Stimulated activated CD4-positive, alpha-beta T cell treated with anti-CD3 and anti-CD28 coated beads, TNF-alpha, amount 100 ng/mL, for 48 hours (primary cell): ENCODE measurements around the gene SETSIP.
"Not testable (repeated sequence)": the region's sequence is repeated elsewhere in the genome, so short reads cannot be mapped to it uniquely, and the experiment has no call there.

ENCODE experiments used
- DNase-seq, 3 donors: peaks; one replicate each; pipeline ENCODE4 v3.0.0-alpha.2; 2020; ENCODE audit warnings: low read depth in 3 of 3

Gene SETSIP, protein sequence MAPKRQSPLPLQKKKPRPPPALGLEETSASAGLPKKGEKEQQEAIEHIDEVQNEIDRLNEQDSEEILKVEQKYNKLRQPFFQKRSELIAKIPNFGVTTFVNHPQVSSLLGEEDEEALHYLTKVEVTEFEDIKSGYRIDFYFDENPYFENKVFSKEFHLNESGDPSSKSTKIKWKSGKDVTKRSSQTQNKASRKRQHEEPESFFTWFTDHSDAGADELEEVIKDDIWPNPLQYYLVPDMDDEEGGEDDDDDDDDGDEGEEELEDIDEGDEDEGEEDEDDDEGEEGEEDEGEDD

DNA sequence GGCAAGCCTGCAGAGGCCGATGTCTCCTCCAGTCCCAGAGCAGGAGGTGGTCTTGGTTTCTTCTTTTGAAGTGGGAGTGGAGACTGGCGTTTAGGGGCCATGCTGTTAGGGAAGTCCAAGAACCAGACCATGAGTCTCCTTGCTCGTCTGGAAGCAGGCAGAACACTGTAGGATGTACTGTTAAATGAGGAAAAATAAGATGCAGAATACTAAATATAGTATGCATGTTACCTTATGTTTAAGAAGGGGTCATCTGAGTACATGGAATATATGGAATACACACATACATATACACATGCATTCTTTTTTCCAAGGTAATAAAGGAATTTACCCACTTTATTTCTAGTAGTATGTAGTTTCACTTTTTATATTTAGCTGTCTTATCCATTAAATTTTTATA lies at the start of gene SETSIP:
Gene SETSIP, minus strand, starts transcription at position 101 of the 400 bp plus-strand sequence. Its CDS starts 0 bp downstream, at position 101.
- no peak for DNase-seq

DNA sequence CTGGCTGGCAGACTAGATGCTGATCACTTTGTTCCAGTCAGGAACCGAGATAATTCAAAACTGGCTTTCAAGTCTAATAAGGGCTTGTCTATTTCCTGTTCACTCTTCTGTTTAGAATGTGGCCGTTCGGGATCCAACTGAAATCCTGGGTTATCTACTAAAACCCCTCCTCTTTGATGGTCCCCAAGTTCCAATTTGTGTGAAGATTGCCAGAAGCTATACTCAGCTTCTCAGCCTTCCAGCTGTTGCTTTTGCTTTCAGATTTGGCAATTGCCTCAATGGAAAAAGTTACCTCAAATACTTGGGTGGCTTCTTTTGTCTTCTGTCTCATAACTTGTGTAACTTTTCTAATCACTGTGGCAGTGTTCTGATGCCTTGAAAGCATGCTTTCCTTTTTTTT lies 48.7 kb upstream of the SETSIP start:
- DNase-seq, result peak in 1 of 3 donors; percentile 10

DNA sequence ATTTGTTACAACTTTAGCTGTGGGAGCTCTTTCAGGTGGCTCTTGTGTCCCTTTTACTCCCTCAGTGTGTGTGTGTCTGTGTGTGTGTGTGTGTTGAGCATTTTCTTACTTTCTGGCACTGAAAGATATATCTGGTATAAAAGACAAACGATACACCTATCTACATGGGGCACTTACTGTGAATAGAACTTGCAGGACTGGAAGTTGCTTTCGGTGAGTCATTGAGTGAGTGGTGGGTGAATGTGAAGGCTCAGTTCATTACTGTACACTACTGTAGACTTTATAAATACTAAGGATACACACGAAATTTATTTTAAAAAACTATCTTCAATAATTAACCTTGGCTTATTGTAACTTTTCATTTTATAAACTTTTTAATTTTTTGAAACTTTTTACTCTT lies 43.6 kb upstream of the SETSIP start:
- no peak for DNase-seq

DNA sequence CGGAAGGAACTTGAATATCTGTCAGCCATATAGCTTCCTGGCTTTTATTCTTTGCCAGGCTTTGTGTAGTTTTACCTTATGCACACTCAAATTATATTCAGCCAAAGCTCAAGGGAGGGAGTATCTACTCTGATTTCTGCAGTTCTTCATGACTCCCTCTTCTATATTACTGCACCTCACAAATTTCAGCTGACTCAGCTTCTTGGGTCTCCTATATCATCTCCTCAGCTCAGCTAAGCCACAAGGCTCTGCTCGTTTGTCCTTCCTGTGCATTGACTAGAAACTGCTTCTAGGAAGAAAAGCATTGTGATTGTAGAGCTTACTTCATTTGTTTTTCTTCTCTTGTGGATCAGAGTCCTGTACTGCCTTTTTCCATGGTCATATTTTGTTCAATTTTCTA lies 42.3 kb upstream of the SETSIP start:
- no peak for DNase-seq

DNA sequence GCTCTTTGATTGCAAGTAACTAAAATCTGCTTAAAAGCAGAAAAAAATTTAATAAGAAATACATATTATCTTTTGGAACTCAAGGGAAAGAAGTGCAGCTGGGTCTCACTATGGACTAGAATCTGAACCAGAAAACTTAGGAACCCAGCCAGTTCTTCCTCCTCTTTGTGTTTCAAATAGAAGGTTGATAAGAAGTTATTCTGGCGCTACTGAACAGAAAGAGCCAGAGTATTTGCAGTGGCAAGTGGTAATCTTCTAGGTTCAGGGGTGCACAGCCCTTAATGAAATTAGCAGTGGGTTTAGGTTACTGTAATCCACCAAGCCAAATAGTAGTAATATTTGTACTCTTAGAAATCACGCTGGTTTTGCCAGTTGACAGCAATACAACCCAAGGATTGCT lies 33.4 kb upstream of the SETSIP start:
- no peak for DNase-seq

DNA sequence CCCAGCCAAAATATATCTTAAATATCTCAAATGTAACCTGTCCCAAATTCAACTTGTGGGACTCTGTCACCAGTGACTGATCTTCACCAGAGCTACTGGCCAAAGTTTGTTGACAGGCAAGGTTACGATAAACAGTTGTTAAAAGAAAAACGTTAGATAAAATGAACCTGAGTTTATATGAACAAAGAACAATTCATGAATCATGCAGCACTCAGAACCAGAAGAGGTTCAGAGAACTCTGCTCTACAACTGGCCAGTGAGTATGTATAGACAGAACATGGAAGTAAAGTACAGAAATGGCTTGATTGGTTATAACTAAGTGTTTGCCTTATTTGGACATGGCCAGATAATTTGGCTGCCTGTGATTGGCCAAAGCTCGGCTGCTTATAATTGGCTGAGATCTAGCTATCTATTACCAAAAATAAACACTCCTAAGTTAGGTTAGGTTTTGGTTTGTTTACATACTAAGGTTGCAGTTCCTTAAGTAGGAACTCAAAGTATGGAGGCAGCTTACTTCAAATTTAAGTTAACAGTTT lies 30.4 kb upstream of the SETSIP start:
- DNase-seq, result no peak

DNA sequence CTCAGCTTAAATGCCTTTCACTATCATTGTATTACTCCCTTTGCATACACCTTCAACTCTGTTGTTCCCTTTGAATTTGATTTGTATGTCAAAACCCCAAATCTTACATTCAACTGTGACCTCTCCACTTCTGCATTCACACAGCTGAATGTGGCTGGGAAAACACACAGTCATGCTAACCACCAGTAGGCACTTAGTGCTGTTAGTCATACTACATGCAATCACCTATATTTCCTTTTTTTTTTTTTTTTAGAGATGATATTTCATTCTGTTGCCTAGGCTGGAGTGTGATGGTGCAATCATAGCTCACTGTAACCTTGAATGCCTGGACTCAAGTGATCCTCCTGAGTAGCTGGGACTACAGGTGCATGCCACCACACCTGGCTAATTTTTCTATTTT lies 21.1 kb upstream of the SETSIP start:
- no peak for DNase-seq

DNA sequence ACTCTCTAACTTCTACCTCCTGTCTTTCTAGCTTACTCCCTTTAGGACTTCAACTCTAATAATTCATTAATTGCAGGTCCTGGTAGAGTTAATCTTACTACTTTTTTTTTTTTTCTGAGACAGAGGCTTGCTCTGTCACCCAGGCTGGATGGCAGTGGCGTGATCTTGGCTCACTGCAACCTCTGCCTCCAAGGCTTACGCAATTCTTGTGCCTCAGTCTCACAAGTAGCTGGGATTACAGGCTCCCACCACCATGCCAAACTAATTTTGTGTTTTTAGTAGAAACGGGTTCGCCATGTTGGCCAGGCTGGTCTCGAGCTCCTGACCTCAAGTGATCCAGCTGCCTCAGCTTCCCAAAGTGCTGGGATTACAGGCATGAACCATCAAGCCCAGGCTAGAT lies 20.7 kb upstream of the SETSIP start:
- DNase-seq, result no peak

DNA sequence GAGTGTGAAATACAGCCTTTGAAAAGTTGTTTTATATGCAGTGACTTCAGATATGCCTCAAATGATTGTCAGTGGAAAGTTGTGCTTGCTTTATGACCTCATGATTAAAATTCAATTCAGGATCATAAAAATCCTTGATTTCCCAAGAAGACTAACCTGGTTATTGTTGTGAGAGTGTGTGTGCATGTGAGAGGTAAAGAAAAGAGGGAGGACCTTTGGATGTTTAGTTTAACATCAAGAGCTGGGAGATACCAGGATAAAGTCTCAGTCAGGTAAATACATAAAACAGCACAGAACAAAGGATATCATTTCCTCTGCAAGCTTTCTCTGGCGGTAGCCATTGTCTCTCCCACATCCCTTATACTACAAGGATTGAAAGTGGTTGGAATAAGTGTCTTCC lies 19.4 kb upstream of the SETSIP start:
- no peak for DNase-seq

DNA sequence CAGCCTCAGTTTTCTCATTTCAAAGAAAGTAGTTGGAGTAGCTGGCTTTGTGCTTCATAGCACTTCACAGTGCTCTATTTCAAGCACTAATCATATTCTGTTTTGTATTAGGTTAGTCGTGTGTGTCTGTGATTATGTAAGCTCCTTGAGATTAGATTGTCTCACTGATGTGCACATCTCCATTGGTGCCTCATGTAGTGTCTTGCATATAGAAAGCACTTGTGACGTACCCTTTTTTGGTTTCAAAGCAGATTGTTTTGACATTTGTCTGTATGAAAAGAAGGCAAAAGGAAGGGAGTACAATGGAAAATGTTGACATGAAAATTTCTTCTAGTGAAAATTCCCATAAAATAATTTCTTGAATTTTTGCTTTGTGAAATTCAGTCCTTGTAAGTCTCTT lies 18.9 kb upstream of the SETSIP start:
- no peak for DNase-seq

DNA sequence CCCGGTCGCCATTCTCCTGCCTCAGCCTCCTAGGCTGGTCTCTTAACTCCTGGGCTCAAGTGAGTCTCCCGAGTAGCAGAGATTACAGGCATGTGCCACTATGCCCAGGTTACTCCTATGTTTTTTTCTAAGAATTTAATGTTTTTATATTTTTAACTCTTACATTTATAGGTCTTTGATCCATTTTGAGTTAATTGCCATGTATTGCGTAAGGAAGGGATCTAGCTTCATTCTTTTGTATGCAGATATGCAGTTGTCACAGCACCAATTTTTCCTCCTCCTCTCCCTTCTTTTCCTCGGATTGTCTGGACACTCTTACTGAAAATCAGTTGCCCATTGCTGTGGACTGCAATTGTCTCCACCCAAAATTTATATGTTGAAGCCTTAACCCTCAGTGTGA lies 16.4 kb upstream of the SETSIP start:
- no peak for DNase-seq

DNA sequence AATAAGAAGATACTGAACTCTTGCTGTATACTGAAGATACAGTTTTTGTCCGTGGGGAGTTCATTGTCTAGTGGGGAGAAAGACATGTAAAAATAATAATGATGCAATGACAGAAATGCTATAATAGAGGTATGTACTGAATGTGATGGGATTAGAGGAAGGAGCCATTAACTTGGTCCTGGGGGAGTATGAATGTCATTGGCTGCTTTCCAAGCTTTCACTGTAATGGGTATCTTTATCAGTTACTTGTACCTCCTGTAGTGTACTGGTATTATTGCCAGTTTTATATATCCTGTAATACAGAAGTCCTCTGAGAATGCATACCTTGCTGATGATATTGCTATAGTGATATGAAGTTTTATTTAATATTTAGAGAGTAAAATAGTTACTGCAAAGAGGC lies 12.3 kb upstream of the SETSIP start:
- no peak for DNase-seq

DNA sequence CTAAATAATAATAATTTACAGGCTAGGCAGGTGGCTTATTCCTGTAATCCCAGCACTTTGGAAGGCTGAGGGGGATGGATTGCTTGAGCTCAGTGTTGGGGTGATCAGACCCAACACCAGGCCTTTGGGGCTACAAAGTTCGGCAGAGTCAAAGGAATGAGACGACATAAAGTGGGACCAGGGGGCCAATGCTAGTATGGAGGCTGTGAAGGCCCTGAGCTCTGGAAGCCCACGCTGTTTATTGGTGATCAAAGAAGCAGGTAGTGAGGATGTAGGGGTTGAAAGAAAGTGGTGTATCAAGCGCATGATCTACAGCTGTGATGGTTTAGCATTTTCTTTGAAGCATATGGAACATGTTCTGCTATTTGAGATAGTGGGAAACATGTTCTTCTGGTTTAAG lies 10.5 kb upstream of the SETSIP start:
- no peak for DNase-seq

DNA sequence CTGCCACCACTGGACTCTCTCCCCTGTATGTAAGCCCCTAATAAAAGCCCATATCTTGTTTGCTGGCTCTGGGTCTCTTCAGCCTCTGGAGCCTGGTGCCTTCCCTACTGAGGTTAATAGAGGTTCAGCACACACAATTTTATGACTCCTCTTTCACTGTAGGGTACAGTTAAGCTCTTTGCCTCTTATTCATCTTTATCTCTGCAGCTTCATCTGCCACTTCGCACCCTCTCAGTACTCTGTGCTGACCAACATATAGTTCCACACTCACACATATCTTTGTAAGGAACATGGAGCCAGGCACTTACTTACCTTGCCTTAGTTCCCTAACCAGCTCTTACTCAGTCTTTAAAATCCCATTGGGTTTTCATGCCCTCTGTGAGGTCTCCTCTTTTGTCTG lies 9.4 kb upstream of the SETSIP start:
- no peak for DNase-seq

DNA sequence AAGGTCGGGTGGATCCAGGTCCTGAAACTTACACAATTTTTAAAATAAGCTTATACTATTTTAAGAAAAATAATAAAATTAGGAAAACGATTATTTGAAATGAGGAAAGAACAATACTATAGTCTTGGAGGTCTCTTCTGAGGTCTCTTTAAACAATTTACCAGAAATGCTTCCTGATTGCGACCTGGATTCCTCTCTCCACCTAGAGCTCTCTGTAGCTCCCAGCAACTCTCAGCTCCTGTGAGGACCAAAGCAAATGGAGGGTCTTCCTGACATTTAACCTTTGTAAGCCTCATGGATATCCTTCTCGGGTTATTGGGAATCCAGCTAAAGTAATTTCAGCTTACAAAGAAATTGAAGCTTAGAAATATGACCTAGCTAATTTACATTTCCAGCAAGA lies 5.8 kb upstream of the SETSIP start:
- DNase-seq, result no peak

DNA sequence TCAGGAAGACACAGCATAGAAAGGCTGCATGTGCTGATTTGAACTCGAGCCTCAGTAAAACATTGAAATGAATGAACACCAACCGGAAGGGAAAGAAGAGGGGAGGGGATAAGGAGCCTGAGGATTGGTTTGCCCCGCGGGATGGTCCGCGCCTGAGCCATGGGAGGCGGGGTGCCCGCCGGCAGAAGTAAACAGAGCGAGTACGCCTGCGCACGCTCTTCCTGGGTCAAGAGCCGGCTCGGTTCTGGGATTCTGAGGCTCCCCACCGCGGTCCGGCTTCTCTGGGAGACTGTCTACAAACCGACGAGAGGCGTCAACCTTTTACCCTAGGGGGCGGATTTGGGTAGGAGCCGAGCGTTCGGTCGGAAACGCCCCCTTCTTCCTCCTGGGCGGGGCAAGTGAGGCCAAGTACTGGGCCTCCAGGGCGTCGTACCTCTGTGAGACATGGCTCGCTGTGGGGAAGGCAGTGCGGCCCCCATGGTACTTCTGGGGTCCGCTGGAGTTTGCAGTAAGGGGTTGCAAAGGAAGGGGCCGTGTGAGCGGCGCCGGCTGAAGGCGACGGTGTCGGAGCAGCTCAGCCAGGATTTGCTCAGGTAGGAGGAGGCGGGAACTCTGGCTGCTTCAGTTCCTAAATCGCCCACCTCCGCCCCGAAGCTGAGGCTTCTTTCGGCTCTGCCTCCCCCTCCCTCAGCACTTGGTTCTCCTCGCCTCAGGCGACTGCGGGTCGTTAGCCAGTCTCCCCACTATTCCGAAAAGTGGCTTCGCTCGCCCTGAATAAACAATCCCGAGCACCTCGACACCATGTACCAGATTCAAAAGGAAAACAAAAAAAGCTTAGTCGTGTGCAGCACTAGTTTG lies 5.1 kb upstream of the SETSIP start, which contains the start of gene BTBD8:
Gene BTBD8, plus strand, starts transcription at position 218 of the 858 bp plus-strand sequence. Its CDS starts 227 bp downstream, at position 445.
- DNase-seq, result peak; percentile 52 to 78 (median 69)

DNA sequence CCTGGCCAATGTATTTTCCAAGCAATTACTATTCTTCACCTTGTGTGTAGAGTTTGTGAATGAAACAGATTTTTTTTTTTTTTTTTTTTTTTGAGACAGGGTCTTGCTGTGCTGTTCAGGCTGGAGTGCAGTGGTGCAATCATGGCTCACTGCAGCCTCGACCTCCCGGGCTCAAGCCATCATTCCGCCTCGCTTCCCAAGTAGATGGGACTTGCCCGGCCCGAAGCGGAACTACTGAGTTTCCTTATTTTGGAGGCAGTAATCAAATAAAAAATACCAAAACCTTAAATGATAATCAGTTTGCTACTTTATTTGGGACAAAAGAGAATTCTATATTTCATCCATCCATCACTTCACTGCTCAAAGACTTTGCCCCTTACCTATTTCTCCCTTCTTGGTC lies 4.2 kb upstream of the SETSIP start:
- DNase-seq, result no peak

DNA sequence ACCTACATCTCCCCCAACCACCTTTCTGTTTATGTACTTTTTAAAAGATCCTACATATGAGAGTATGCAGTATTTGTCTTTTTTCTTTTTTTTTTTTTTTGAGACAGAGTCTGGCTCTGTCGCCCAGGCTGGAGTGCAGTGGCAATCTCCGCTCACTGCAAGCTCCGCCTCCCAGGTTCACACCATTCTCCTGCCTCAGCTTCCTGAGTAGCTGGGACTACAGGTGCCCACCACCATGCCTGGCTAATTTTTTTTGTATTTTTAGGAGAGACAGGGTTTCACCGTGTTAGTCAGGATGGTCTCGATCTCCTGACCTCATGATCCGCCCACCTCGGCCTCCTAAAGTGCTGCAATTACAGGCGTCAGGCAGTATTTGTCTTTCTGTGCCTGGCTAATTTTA lies 2.9 kb upstream of the SETSIP start:
- not testable (repeated sequence) for DNase-seq

DNA sequence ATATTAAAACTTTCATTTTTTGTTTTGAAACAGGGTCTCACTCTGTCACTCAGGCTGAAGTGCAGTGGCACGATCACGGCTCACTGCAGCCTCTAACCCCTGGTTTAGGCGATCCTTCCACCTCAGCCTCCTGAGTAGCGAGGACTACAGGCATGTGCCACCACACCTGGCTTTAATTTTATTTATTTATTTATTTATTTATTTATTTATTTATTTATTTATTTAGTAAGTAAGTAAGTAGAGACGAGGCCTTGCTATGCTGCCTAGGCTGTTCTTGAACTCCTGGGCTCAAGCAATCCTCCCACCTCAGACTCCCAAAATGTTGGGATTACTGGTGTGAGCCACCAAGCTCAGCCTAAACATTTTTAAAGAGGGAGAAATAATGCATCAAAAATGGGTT lies 1.2 kb upstream of the SETSIP start:
- DNase-seq, result no peak

DNA sequence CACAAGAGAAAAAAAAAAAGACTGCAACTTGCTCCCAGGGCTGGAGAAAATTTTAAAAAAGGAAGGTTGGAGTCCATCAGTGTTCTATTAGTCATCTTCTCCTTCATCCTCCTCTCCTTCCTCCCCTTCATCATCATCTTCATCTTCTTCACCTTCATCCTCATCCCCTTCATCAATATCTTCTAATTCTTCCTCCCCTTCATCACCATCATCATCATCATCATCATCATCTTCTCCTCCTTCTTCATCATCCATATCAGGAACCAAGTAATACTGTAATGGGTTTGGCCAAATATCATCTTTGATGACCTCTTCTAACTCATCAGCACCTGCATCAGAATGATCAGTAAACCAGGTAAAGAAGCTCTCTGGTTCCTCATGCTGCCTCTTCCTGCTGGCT lies 765 bp downstream of the SETSIP start:
- DNase-seq, result not testable (repeated sequence)

DNA sequence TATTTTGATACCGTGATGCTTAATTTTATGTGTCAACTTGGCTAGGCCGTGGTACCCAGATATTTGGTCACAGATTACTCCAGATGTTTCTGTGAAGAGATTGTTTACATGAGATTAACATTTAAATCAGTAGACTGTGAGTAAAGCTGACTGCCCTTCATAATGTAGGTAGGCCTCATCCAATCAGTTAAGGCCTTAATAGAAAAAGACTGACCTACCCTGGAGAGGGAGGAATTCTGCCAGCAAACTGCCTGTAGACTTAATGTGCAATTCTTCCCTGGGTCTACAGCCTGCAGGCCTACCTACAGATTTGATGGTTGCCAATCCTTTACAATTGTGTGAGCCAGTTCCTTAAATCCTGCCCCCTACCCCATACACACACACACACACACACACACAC lies 4.3 kb downstream of the SETSIP start:
- DNase-seq, result no peak

DNA sequence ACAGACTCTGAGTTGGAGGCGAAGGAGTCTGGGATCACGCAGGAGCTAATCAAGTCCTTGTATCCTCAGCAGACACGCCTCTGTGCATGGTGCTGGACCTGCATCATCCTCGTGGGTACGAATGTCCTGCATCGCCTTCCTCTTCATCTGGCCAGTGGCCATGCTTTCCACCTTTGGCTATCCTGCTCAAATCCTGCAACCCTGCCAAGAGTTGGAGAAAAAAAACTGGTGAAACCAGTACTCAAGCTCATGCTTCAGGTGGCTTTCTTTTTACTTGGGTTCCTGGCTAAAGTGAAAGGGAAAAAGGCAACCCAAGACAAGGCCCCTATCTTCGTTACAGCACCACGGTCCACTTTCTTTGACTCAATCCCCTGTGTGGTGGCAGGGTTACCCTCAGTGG lies 8.9 kb downstream of the SETSIP start:
- no peak for DNase-seq

DNA sequence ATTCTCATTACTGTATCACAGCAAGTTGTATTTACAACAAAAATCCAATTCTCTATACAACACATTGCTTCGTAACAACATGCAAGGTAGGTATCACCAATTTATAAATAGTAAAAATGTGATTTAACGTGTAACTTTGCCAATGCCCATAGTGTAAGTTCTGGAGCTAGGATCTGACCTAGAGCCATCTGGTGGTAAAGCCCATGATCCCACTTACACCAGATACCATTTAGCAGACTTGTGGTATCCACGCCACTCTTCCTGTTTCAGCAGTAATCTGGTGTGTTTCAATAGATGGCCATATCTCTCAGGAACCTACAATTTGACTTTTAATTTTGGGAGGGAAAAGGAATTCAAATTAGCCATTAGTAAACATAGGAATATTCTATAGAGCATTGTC lies 10.2 kb downstream of the SETSIP start:
- no peak for DNase-seq
